HG02938 (cell line): ENCODE results near the gene ZNF607.
"Not testable (repeated sequence)": the region's sequence is repeated elsewhere in the genome, so short reads cannot be mapped to it uniquely, and the experiment has no call there.

ENCODE experiments used
- ATAC-seq: cut with Tn5 transposase; IDR thresholded peaks from one replicate; pipeline ENCODE4 v1.9.1; 2021; ENCODE audit warnings: mild to moderate bottlenecking, moderate library complexity; ENCODE audit not compliant: unreplicated experiment

Gene ZNF607

GRCh38 chr19:37719111-37719926 is at the start of gene ZNF607:
TSS of gene ZNF607 (minus strand) at chr19:37719761. CDS start at chr19:37711618, 8,143 bp downstream.
- ATAC-seq = peak; percentile 91

- ATAC-seq = no peak
Measured at GRCh38 chr19:37763488-37763887, 43.9 kb upstream of the ZNF607 start.

- ATAC-seq = not testable (repeated sequence)
Measured at GRCh38 chr19:37757683-37758082, 38.1 kb upstream of the ZNF607 start.

GRCh38 chr19:37738371-37738770 is 18.8 kb upstream of the ZNF607 start:
- no peak for ATAC-seq

GRCh38 chr19:37725181-37725580 is 5.6 kb upstream of the ZNF607 start:
- no peak for ATAC-seq

- no peak for ATAC-seq
Measured at GRCh38 chr19:37719927-37720265, 335 bp upstream of the ZNF607 start.

- no peak for ATAC-seq
Measured at GRCh38 chr19:37718304-37718703, 1.3 kb downstream of the ZNF607 start.

- ATAC-seq = no peak
Measured at GRCh38 chr19:37716140-37716539, 3.4 kb downstream of the ZNF607 start.

GRCh38 chr19:37706052-37706605 is 13.4 kb downstream of the ZNF607 start:
- no peak for ATAC-seq

- ATAC-seq = no peak
Measured at GRCh38 chr19:37699057-37699456, 20.5 kb downstream of the ZNF607 start.

GRCh38 chr19:37698216-37698615 is 21.3 kb downstream of the ZNF607 start:
- no peak for ATAC-seq

- no peak for ATAC-seq
Measured at GRCh38 chr19:37695144-37695899, 24.2 kb downstream of the ZNF607 start.

GRCh38 chr19:37692956-37693620 is 26.5 kb downstream of the ZNF607 start:
- no peak for ATAC-seq

- no peak for ATAC-seq
Measured at GRCh38 chr19:37691881-37692504, 27.6 kb downstream of the ZNF607 start.

- no peak for ATAC-seq
Measured at GRCh38 chr19:37683520-37683919, 36.0 kb downstream of the ZNF607 start.

- ATAC-seq = no peak
Measured at GRCh38 chr19:37669450-37669914, 50.1 kb downstream of the ZNF607 start.

- ATAC-seq = not testable (repeated sequence)
Measured at GRCh38 chr19:37657157-37657556, 62.4 kb downstream of the ZNF607 start.

- ATAC-seq = peak; percentile 50
Measured at GRCh38 chr19:37655689-37656371, 63.7 kb downstream of the ZNF607 start.

GRCh38 chr19:37655301-37655688 is 64.3 kb downstream of the ZNF607 start, which contains the start of gene ZFP30:
TSS of gene ZFP30 (minus strand) at chr19:37655465. CDS start at chr19:37647822, 7,643 bp downstream.
- ATAC-seq = peak; percentile 49
